Body of pancreas (tissue), 4 donors: ENCODE data around the gene BABAM1. TPM values are rescaled to one million over a fixed set of nuclear protein-coding genes. Genes with fewer than 3 reads are reported as not detected.
A peak's percentile ranks its signal among the peaks of the same experiment; 100 is the strongest.

Experiments used
- ATAC-seq: fragments of 150-250 bp; one replicate; pipeline ENCODE4 v1.9.1; 2016
- DNase-seq, 4 donors: peaks; one replicate each; pipeline ENCODE4 v3.0.0-alpha.2; 2019
- H3K27ac ChIP-seq, 4 donors: fragments of 200-600 bp; sonication (generic); 1 replicate in 3 of 4; 2 replicates in 1 of 4; pipeline versions ENCODE4 v1.5.1 to v1.6.1; 2016 to 2019; ENCODE audit warnings: mild to moderate bottlenecking in 1 of 4, mixed read lengths in 1 of 4, moderate library complexity in 1 of 4
- H3K27me3 ChIP-seq, 2 donors: fragments of 200-600 bp; sonication (generic); one replicate each; pipeline ENCODE4 v1.6.0; 2016; ENCODE audit warnings: mild to moderate bottlenecking in 1 of 2
- H3K36me3 ChIP-seq, 2 donors: fragments of 200-600 bp; sonication (generic); replicated peaks in 1 of 2; 2 replicates each; pipeline ENCODE4 v1.5.1; 2016; ENCODE audit warnings: low read depth in 2 of 2; ENCODE audit not compliant: insufficient read depth in 1 of 2
- H3K4me1 ChIP-seq: fragments of 200-600 bp; sonication (generic); one replicate; pipeline ENCODE4 v1.6.0; 2016
- H3K4me3 ChIP-seq, 2 donors: fragments of 200-600 bp; sonication (generic); 1 replicate in 1 of 2; 2 replicates in 1 of 2; pipeline ENCODE4 v1.5.1; 2016 to 2019
- H3K9me3 ChIP-seq, 3 donors: fragments of 200-600 bp; sonication (generic); 1 replicate in 2 of 3; 2 replicates in 1 of 3; pipeline ENCODE4 v1.5.1; 2016
- POLR2A ChIP-seq, 3 donors: fragments of 450-650 bp; IDR thresholded peaks; one replicate each; pipeline ENCODE4 v1.6.1; 2016; ENCODE audit warnings: antibody characterized with exemption in 3 of 3, mild to moderate bottlenecking in 2 of 3
- WGBS, 2 donors: methylation state at CpG; one replicate each; pipeline ENCODE4 v1.1.5; 2017; 5-methylcytosine and 5-hydroxymethylcytosine counted together
- intact Hi-C: fragments of 100-400 bp; cut with DNase I; formaldehyde crosslinking; loops from one replicate; pipeline ENCODE4 v1.15.1; 2023
- total RNA-seq, 2 donors: library from RNA; depleted of rRNA; stranded (reverse); fragments of >200 nt; gene quantifications; one replicate each; pipeline ENCODE4 v1.1.0, GENCODE V29; 2016
- TF ChIP-seq, protein P1 (sequence below), 7 experiments: fragments of 450-650 bp in 4 of 7; fragments of 200-600 bp in 3 of 7; sonication (generic) in 3 of 7; IDR thresholded peaks; one replicate each; pipeline ENCODE4 v1.5.1; 2016 to 2019; ENCODE audit warnings: antibody characterized with exemption in 7 of 7

Gene BABAM1
- total RNA-seq, 2 donors from 2014 or later: 45.2 to 84.6 TPM

- peaks cover 71% of the 10 kb centered on the region for H3K4me1 ChIP-seq
- intact Hi-C loops: no loop called here
These were observed 27.0 kb upstream of the BABAM1 start for GRCh38 chr19:17240062-17240752.

GRCh38 chr19:17240826-17241399 lies 26.3 kb upstream of the BABAM1 start:
- no peak overlapping the region for H3K4me3 ChIP-seq
- ATAC-seq (no peak), DNase-seq (no peak)
- peaks cover 65% of the 10 kb centered on the region for H3K4me1 ChIP-seq
- H3K27me3 ChIP-seq: no peaks in the 10 kb centered on the region
- no peaks in the 10 kb centered on the region for H3K9me3 ChIP-seq
- 90% methylated on average over 3 to 6 of the region's 6 CpGs for WGBS, 2 donors
- H3K36me3 ChIP-seq: no peaks in the 10 kb centered on the region
- TF ChIP-seq, protein P1, sequence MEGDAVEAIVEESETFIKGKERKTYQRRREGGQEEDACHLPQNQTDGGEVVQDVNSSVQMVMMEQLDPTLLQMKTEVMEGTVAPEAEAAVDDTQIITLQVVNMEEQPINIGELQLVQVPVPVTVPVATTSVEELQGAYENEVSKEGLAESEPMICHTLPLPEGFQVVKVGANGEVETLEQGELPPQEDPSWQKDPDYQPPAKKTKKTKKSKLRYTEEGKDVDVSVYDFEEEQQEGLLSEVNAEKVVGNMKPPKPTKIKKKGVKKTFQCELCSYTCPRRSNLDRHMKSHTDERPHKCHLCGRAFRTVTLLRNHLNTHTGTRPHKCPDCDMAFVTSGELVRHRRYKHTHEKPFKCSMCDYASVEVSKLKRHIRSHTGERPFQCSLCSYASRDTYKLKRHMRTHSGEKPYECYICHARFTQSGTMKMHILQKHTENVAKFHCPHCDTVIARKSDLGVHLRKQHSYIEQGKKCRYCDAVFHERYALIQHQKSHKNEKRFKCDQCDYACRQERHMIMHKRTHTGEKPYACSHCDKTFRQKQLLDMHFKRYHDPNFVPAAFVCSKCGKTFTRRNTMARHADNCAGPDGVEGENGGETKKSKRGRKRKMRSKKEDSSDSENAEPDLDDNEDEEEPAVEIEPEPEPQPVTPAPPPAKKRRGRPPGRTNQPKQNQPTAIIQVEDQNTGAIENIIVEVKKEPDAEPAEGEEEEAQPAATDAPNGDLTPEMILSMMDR (IDR thresholded peaks at IDR 0.05): no peak
- TF ChIP-seq POLR2A (IDR thresholded peaks at IDR 0.05): no peak
- intact Hi-C loops: no loop called here
- peak overlapping the region; percentile 4 to 97 (median 78) for H3K27ac ChIP-seq

More at GRCh38 chr19:17240062-17240752, 27.0 kb upstream of the BABAM1 start:
- TF ChIP-seq, protein P1 (IDR thresholded peaks at IDR 0.05): no peak
- TF ChIP-seq POLR2A (IDR thresholded peaks at IDR 0.05): no peak
- no peak for ATAC-seq
- DNase-seq: peak in 1 of 4 donors; percentile 41
- Histone ChIP-seq H3K27ac (peak overlapping the region; percentile 4 to 71 (median 58)), H3K27me3 (no peaks in the 10 kb centered on the region), H3K4me3 (no peak overlapping the region), H3K36me3 (no peaks in the 10 kb centered on the region), H3K9me3 (no peaks in the 10 kb centered on the region)
- 41 to 50% methylated on average over 15 to 24 of the region's 24 CpGs for WGBS, 2 donors

DNA sequence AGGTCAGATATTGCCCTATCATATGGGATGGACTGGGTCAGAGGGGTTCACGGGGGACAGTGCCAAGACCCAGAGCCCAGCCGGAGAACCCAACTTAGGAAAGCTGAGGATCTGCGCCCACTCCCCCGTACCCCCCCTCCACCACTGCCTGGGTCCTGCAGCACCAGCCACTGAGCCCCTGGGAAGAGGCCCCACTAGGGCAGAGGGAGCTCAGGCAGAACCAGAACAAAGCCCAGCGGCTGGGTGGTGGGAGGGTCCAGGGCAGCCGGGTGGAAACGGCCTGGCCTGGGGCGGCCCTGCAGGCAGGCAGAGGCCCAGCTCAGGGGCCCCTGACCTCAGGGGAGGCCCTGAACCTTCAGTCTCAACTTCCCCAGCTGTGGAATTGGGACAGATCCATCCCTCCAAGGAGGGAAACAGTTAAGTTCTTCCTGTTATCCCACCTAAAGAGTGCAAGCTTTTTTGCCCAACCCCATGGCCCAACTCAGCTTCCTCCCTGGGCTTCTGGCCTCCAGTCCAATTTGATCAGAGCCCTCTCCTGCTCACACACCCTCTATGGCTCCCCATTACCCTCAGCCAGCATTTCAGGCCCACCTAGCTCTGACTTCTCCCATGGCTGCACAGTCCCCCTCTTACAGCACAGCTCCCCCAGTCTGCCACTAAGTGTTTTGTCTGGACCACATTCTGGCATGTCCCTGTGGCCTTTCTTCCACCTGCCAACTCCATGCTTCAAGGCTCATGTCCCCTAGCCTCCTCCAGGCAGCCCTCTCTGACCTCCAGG lies 24.6 kb upstream of the BABAM1 start:
- no peaks in the 10 kb centered on the region for H3K9me3 ChIP-seq
- 61 to 70% methylated on average over 2 to 8 of the region's 8 CpGs for WGBS, 2 donors
- DNase-seq (no peak), ATAC-seq (no peak)
- intact Hi-C loops: no loop called here
- H3K4me3 ChIP-seq: no peak overlapping the region
- peak overlapping the region; percentile 80 to 97 (median 86) for H3K27ac ChIP-seq
- H3K27me3 ChIP-seq: no peaks in the 10 kb centered on the region
- TF ChIP-seq, protein P1 (IDR thresholded peaks at IDR 0.05): no peak
- TF ChIP-seq POLR2A (IDR thresholded peaks at IDR 0.05): no peak
- no peaks in the 10 kb centered on the region for H3K36me3 ChIP-seq
- peaks cover 66% of the 10 kb centered on the region for H3K4me1 ChIP-seq

GRCh38 chr19:17243211-17243829 lies 23.9 kb upstream of the BABAM1 start:
- H3K27me3 ChIP-seq: no peaks in the 10 kb centered on the region
- intact Hi-C loops: no loop called here
- H3K9me3 ChIP-seq: no peaks in the 10 kb centered on the region
- peak overlapping the region; percentile 44 to 94 for H3K4me3 ChIP-seq
- peak; percentile 38 to 58 (median 47) for DNase-seq
- ATAC-seq: no peak
- peaks cover 69% of the 10 kb centered on the region for H3K4me1 ChIP-seq
- WGBS, 2 donors: 15 to 18% methylated on average over 3 to 8 of the region's 8 CpGs
- TF ChIP-seq, protein P1 (IDR thresholded peaks at IDR 0.05): no peak
- TF ChIP-seq POLR2A (IDR thresholded peaks at IDR 0.05): no peak
- no peaks in the 10 kb centered on the region for H3K36me3 ChIP-seq
- H3K27ac ChIP-seq: peak overlapping the region; percentile 80 to 97 (median 86)
